ENCODE results near the gene CCNY.
"Not testable (repeated sequence)": the region's sequence is repeated elsewhere in the genome, so short reads cannot be mapped to it uniquely, and the experiment has no call there.

CCNY gene

DNA sequence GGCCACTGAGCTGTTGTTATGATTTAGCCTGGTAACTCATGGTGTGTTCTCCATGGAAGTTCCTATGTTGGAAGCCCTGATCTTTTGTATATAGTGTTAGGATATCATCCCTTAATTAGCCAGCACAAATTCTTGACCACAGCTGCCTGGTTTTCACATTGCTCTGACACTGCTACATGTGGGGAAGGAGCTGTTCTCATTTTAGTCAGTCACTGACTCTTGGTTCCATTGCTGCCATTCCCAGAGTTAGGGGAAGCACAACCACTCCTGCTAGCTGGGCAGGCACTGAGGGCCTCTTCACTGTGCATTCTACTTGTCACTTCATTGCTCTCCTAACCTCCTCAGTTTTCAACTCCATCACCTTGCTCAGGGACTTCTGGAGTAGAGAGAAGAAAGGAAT, 170.4 kb downstream of the CCNY start:
- Mint-ChIP-seq H3K27me3 (no peaks in the 10 kb centered on the region), H3K4me1 (ENCODE audit: low read depth) (peaks cover 38% of the 10 kb centered on the region), H3K36me3 (ENCODE audit: low read depth) (peaks cover 18% of the 10 kb centered on the region), H3K27ac (no peak overlapping the region), H3K9me3 (peaks cover 1% of the 10 kb centered on the region), H3K4me3 (no peak overlapping the region)

DNA sequence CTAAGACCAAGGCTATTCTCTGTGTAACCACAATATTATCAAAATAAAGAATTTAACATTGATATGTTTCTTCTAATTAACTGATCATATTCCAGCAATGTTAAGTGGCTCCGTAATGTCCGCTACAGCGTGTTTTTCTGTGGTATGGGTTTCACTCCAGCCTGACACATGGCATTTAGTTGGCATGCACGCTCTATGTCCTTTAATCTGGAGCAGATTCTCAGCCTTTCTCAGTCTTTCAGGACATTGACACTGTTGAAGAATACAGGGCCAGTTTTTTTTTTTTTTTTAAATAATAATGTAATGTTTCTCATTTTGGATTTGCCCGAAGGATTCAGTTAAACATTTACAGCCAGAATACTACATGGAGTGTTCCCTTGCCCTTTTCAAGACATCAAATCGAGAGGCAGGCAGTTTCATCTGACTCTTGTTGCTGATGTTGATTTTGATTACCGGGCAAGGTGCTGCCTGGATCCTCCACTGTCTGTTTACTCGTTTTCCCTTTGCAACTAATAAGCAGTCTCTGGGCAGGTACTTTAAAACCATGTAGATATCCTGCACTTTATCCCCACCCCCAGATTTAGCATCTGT, 171.3 kb downstream of the CCNY start:
- peaks cover 23% of the 10 kb centered on the region for H3K36me3 Mint-ChIP-seq (ENCODE audit: low read depth)
- H3K27ac Mint-ChIP-seq: no peak overlapping the region
- H3K4me1 Mint-ChIP-seq (ENCODE audit: low read depth): peaks cover 46% of the 10 kb centered on the region
- H3K27me3 Mint-ChIP-seq: no peaks in the 10 kb centered on the region
- peaks cover 3% of the 10 kb centered on the region for H3K9me3 Mint-ChIP-seq
- no peak overlapping the region for H3K4me3 Mint-ChIP-seq

DNA sequence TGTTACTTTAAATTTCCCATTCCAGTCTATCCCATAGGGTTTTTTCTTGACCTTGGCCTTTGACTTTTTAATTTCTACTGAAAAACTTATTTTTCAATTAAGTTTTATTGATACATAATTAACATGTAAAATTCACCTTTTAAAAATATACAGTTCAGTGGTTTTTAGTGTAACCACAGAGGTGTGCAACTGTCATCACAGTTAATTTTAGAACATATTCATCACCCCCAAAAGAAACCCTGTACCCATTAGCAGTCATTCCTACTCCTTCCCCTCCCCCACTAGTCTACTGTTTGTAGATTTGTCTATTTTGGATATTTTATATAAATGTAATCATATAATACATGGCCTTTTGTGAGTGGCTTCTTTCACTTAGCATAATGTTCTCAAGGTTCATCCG, 172.3 kb downstream of the CCNY start:
- peaks cover 3% of the 10 kb centered on the region for H3K9me3 Mint-ChIP-seq
- H3K4me1 Mint-ChIP-seq (ENCODE audit: low read depth): peaks cover 53% of the 10 kb centered on the region
- H3K27me3 Mint-ChIP-seq: no peaks in the 10 kb centered on the region
- no peak overlapping the region for H3K4me3 Mint-ChIP-seq
- peaks cover 23% of the 10 kb centered on the region for H3K36me3 Mint-ChIP-seq (ENCODE audit: low read depth)
- no peak overlapping the region for H3K27ac Mint-ChIP-seq

DNA sequence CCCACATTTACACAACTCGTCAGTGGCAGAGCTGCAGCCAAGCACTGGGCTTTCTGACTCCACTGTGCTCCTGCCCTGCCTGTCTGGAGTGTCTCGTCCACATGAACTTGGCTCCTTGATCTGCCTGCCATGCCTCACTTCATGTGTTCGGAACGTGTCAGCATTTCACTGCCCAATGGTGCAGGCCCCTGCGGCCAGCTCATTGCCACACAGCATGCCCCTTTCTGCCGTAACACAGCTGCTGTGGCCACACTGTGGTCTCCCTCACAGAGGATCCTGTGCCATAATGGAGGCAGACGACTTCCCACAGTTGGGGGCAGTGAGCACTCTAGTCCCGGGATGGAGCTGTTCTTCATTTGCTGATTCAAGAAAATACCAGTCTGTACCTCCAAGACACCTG, 174.6 kb downstream of the CCNY start:
- peaks cover 66% of the 10 kb centered on the region for H3K4me1 Mint-ChIP-seq (ENCODE audit: low read depth)
- peaks cover 23% of the 10 kb centered on the region for H3K36me3 Mint-ChIP-seq (ENCODE audit: low read depth)
- H3K27me3 Mint-ChIP-seq: no peaks in the 10 kb centered on the region
- peak overlapping the region; percentile 47 for H3K27ac Mint-ChIP-seq
- peaks cover 3% of the 10 kb centered on the region for H3K9me3 Mint-ChIP-seq
- H3K4me3 Mint-ChIP-seq: no peak overlapping the region

GRCh38 chr10:35511647-35512046, 175.3 kb downstream of the CCNY start:
- Mint-ChIP-seq H3K36me3 (ENCODE audit: low read depth) (peaks cover 23% of the 10 kb centered on the region), H3K9me3 (peaks cover 3% of the 10 kb centered on the region), H3K27me3 (no peaks in the 10 kb centered on the region), H3K4me3 (no peak overlapping the region), H3K27ac (no peak overlapping the region), H3K4me1 (ENCODE audit: low read depth) (peaks cover 69% of the 10 kb centered on the region)

GRCh38 chr10:35516102-35516670, 179.9 kb downstream of the CCNY start:
- Mint-ChIP-seq H3K4me3 (no peak overlapping the region), H3K36me3 (ENCODE audit: low read depth) (peaks cover 15% of the 10 kb centered on the region), H3K27ac (no peak overlapping the region), H3K9me3 (peaks cover 3% of the 10 kb centered on the region), H3K4me1 (ENCODE audit: low read depth) (peaks cover 44% of the 10 kb centered on the region), H3K27me3 (no peaks in the 10 kb centered on the region)

DNA sequence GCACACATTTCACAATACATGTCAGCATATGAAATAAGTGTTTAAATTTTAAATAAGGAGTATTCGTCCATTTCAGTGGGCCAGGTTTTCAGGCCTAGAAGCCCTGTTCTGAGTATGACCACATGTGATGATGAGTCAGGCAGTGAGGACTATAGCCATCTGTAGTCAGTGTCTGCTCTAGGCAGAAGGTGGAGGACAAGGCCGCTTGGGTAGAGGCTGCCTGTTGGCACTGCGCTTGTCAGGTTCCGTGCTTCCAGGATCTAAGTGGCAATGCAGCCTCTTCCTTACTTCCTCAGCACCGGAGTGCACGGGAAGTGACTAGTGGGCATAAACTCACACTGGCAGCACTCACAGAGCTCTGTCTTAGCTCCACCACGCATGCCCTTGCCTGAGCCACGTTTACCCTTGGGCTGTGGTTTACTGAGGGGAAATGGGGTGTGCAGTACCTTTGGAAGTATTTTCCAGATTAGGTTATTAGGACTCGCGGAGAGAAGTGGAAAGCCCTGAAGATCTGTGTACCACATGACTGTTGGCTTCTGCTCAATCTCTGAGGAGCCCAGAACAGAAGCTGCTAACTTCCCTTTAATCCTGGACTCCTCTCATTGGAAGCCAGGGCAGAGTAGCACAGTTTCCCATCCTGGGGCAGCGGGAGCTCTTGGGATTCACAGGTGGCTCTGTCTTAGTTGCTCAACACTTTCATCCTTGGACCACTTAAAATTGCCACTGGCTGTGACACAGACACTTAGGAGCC, 181.3 kb downstream of the CCNY start:
- Mint-ChIP-seq H3K27me3 (no peaks in the 10 kb centered on the region), H3K36me3 (ENCODE audit: low read depth) (peaks cover 5% of the 10 kb centered on the region), H3K4me1 (ENCODE audit: low read depth) (peaks cover 30% of the 10 kb centered on the region), H3K4me3 (no peak overlapping the region), H3K27ac (no peak overlapping the region), H3K9me3 (no peaks in the 10 kb centered on the region)

- not testable (repeated sequence) for H3K9me3 Mint-ChIP-seq; H3K36me3 Mint-ChIP-seq (ENCODE audit: low read depth); H3K4me3 Mint-ChIP-seq; H3K27me3 Mint-ChIP-seq; H3K27ac Mint-ChIP-seq
- H3K4me1 Mint-ChIP-seq (ENCODE audit: low read depth): peaks cover 27% of the 10 kb centered on the region
Measured at GRCh38 chr10:35518187-35518586, 181.9 kb downstream of the CCNY start.

- Mint-ChIP-seq H3K27me3 (no peaks in the 10 kb centered on the region), H3K9me3 (no peaks in the 10 kb centered on the region), H3K36me3 (ENCODE audit: low read depth) (peaks cover 5% of the 10 kb centered on the region), H3K4me1 (ENCODE audit: low read depth) (peaks cover 8% of the 10 kb centered on the region), H3K4me3 (no peak overlapping the region), H3K27ac (no peak overlapping the region)
Measured at GRCh38 chr10:35520996-35521395, 184.7 kb downstream of the CCNY start.

GRCh38 chr10:35523670-35524225, 187.4 kb downstream of the CCNY start:
- H3K27ac Mint-ChIP-seq: no peak overlapping the region
- no peak overlapping the region for H3K4me3 Mint-ChIP-seq
- H3K27me3 Mint-ChIP-seq: no peaks in the 10 kb centered on the region
- H3K9me3 Mint-ChIP-seq: no peaks in the 10 kb centered on the region
- peaks cover 6% of the 10 kb centered on the region for H3K36me3 Mint-ChIP-seq (ENCODE audit: low read depth)
- H3K4me1 Mint-ChIP-seq (ENCODE audit: low read depth): peaks cover 6% of the 10 kb centered on the region

GRCh38 chr10:35526746-35527145, 190.4 kb downstream of the CCNY start:
- Mint-ChIP-seq H3K9me3 (no peaks in the 10 kb centered on the region), H3K4me3 (no peak overlapping the region), H3K36me3 (ENCODE audit: low read depth) (peaks cover 24% of the 10 kb centered on the region)

DNA sequence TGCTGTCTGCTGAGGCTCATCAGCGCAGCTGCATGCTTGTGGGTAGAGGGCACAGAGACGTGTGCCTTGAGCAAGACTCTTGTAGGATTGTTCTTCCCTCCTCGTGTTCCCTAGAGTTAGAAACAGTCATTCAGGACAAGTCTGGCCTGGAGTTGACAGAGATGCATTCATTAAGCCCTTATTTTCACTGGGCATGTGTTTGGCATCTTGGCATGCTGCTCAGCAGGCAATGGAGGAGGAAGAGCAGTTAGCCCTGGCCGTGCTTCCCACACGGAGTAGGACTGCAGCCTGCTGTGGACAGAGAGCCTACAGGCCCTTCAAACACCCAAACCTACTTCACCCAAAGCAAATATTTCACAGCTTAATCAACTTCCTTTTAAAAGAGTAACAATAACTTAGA, 195.8 kb downstream of the CCNY start:
- H3K36me3 Mint-ChIP-seq (ENCODE audit: low read depth): peaks cover 66% of the 10 kb centered on the region
- no peak overlapping the region for H3K27ac Mint-ChIP-seq
- H3K4me1 Mint-ChIP-seq (ENCODE audit: low read depth): no peaks in the 10 kb centered on the region
- H3K9me3 Mint-ChIP-seq: peaks cover 21% of the 10 kb centered on the region
- H3K4me3 Mint-ChIP-seq: no peak overlapping the region
- H3K27me3 Mint-ChIP-seq: no peaks in the 10 kb centered on the region

More at GRCh38 chr10:35526746-35527145, 190.4 kb downstream of the CCNY start:
- H3K27me3 Mint-ChIP-seq: no peaks in the 10 kb centered on the region
- no peak overlapping the region for H3K27ac Mint-ChIP-seq
- H3K4me1 Mint-ChIP-seq (ENCODE audit: low read depth): peaks cover 6% of the 10 kb centered on the region

DNA sequence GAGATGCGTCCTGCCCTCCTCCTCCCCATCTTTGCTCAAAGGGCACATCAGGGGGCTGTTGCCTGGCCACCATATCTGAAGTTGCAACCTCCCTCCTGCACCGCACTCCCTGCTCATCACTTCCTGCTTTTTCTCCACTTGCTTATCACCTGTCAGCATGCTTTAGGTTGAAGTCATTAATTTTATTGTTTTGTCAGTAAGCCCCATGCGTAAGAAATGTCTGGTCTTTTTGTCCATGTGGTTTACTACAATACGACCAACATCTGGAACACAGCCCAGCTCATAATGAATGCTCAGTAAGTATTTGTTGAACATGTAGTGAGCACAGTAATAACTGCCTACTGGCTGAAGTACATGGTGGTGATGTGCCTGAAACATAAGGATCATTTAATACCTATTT, 197.3 kb downstream of the CCNY start:
- H3K9me3 Mint-ChIP-seq: peaks cover 21% of the 10 kb centered on the region
- H3K27me3 Mint-ChIP-seq: no peaks in the 10 kb centered on the region
- no peak overlapping the region for H3K4me3 Mint-ChIP-seq
- no peaks in the 10 kb centered on the region for H3K4me1 Mint-ChIP-seq (ENCODE audit: low read depth)
- peaks cover 80% of the 10 kb centered on the region for H3K36me3 Mint-ChIP-seq (ENCODE audit: low read depth)
- H3K27ac Mint-ChIP-seq: no peak overlapping the region

GRCh38 chr10:35535136-35535535, 198.8 kb downstream of the CCNY start:
- Mint-ChIP-seq H3K9me3 (peaks cover 21% of the 10 kb centered on the region), H3K27me3 (no peaks in the 10 kb centered on the region), H3K36me3 (ENCODE audit: low read depth) (peaks cover 86% of the 10 kb centered on the region), H3K4me1 (ENCODE audit: low read depth) (peaks cover 3% of the 10 kb centered on the region), H3K27ac (no peak overlapping the region), H3K4me3 (no peak overlapping the region)

DNA sequence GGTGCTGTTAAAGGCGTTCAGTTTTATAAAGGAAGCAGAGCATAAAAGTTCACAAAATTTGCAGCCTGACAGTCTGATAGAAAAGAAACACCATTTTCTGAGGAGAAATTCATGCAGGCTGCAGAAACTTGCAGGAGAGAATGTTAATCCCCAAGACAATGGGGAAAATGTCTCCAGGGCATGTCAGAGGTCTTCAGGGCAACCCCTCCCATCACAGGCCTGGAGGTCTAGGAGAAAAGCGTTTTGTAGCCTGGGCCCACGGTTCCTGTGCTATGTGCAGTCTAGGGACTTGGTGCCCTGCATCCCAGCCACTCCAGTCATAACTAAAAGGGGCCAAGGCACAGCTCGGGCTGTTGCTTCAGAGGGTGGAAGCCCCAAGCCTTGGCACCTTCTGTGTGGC, 200.5 kb downstream of the CCNY start:
- no peaks in the 10 kb centered on the region for H3K27me3 Mint-ChIP-seq
- H3K36me3 Mint-ChIP-seq (ENCODE audit: low read depth): peaks cover 84% of the 10 kb centered on the region
- peaks cover 12% of the 10 kb centered on the region for H3K4me1 Mint-ChIP-seq (ENCODE audit: low read depth)
- no peak overlapping the region for H3K4me3 Mint-ChIP-seq
- no peak overlapping the region for H3K27ac Mint-ChIP-seq
- H3K9me3 Mint-ChIP-seq: peaks cover 21% of the 10 kb centered on the region
